CD14-positive monocyte (primary cell): ENCODE data around the gene MORN2. TPM values are rescaled to one million over a fixed set of nuclear protein-coding genes. Genes with fewer than 3 reads are reported as not detected.

Source experiments
- DNase-seq, 3 donors: peaks; one replicate each; pipeline ENCODE4 v3.0.0-alpha.2; 2011 to 2022
- H2AFZ ChIP-seq: 2 replicates; pipeline ENCODE4 v1.6.0; 2012; ENCODE audit warnings: mild to moderate bottlenecking, low read depth, low read length, inconsistent platforms; ENCODE audit not compliant: insufficient read depth, poor library complexity, severe bottlenecking
- H3K27ac ChIP-seq, 2 donors: 1 replicate in 1 of 2; 2 replicates in 1 of 2; pipeline ENCODE4 v1.5.1; 2012 to 2013; ENCODE audit warnings: low read length in 2 of 2, control low read depth in 1 of 2, inconsistent platforms in 1 of 2, low read depth in 1 of 2, mild to moderate bottlenecking in 1 of 2
- H3K27me3 ChIP-seq, 2 donors: one replicate each; pipeline versions ENCODE4 v1.6.0 to v1.6.1; 2011 to 2013; ENCODE audit warnings: low read length in 2 of 2; ENCODE audit not compliant: control insufficient read depth in 2 of 2, insufficient read depth in 2 of 2
- H3K36me3 ChIP-seq, 2 donors: replicated peaks in 1 of 2; 1 replicate in 1 of 2; 2 replicates in 1 of 2; pipeline versions ENCODE4 v1.5.1 to v1.6.1; 2012 to 2013; ENCODE audit warnings: low read length in 2 of 2, control low read depth in 1 of 2, inconsistent platforms in 1 of 2, mild to moderate bottlenecking in 1 of 2; ENCODE audit not compliant: insufficient read depth in 2 of 2, control insufficient read depth in 1 of 2
- H3K4me1 ChIP-seq, 2 donors: 1 replicate in 1 of 2; 2 replicates in 1 of 2; pipeline versions ENCODE4 v1.5.1 to v1.6.1; 2012 to 2013; ENCODE audit warnings: low read length in 2 of 2, control low read depth in 1 of 2, inconsistent platforms in 1 of 2, mild to moderate bottlenecking in 1 of 2, moderate library complexity in 1 of 2; ENCODE audit not compliant: insufficient read depth in 2 of 2, control insufficient read depth in 1 of 2
- H3K4me2 ChIP-seq: replicated peaks from 2 replicates; pipeline ENCODE3; 2012; ENCODE audit warnings: low read length, moderate library complexity, mild to moderate bottlenecking; ENCODE audit not compliant: poor library complexity, severe bottlenecking; ENCODE audit errors: extremely low read depth
- H3K4me3 ChIP-seq, 3 experiments: fragments of 200-600 bp in 1 of 3; sonication (generic) in 1 of 3; replicated peaks in 1 of 3; 1 replicate in 2 of 3; 2 replicates in 1 of 3; pipeline ENCODE4 v1.5.1; 2011 to 2013; ENCODE audit warnings: low read length in 3 of 3, mild to moderate bottlenecking in 3 of 3, control low read depth in 2 of 3, low read depth in 2 of 3, inconsistent platforms in 1 of 3, moderate library complexity in 1 of 3
- H3K79me2 ChIP-seq: 2 replicates; pipeline ENCODE4 v1.6.0; 2012; ENCODE audit warnings: mild to moderate bottlenecking, control low read depth, inconsistent platforms, low read length, moderate library complexity; ENCODE audit not compliant: insufficient read depth
- H3K9ac ChIP-seq: 2 replicates; pipeline ENCODE4 v1.6.0; 2017; ENCODE audit warnings: low read length, mild to moderate bottlenecking; ENCODE audit not compliant: insufficient read depth, poor library complexity, severe bottlenecking
- H3K9me3 ChIP-seq, 2 donors: replicated peaks in 1 of 2; 1 replicate in 1 of 2; 2 replicates in 1 of 2; pipeline versions ENCODE4 v1.5.1 to v1.6.1; 2012 to 2013; ENCODE audit warnings: low read length in 2 of 2, control low read depth in 1 of 2; ENCODE audit not compliant: control insufficient read depth in 1 of 2, insufficient read depth in 1 of 2
- H4K20me1 ChIP-seq: 2 replicates; pipeline ENCODE4 v1.6.0; 2012; ENCODE audit warnings: mild to moderate bottlenecking, low read length, control low read depth, moderate library complexity; ENCODE audit not compliant: insufficient read depth
- H3K27ac Mint-ChIP-seq, 7 donors: one replicate each; pipeline ENCODE4 v1.8.0; 2020; ENCODE audit warnings: mild to moderate bottlenecking in 7 of 7, mixed read lengths in 7 of 7, moderate library complexity in 6 of 7, inconsistent platforms in 2 of 7
- H3K27me3 Mint-ChIP-seq, 3 donors: one replicate each; pipeline ENCODE4 v1.8.0; 2021 to 2022; ENCODE audit warnings: low read depth in 3 of 3, mild to moderate bottlenecking in 3 of 3, mixed read lengths in 3 of 3, moderate library complexity in 3 of 3, inconsistent platforms in 1 of 3
- H3K36me3 Mint-ChIP-seq, 2 donors: one replicate each; pipeline ENCODE4 v1.8.0; 2020; ENCODE audit warnings: mixed read lengths in 2 of 2, inconsistent platforms in 1 of 2, mild to moderate bottlenecking in 1 of 2
- H3K4me1 Mint-ChIP-seq: one replicate; pipeline ENCODE4 v1.8.0; 2020; ENCODE audit warnings: mild to moderate bottlenecking, mixed read lengths
- H3K4me3 Mint-ChIP-seq, 2 donors: one replicate each; pipeline ENCODE4 v1.8.0; 2020; ENCODE audit warnings: mild to moderate bottlenecking in 2 of 2, mixed read lengths in 2 of 2, moderate library complexity in 1 of 2
- H3K9me3 Mint-ChIP-seq, 7 donors: one replicate each; pipeline ENCODE4 v1.8.0; 2020 to 2022; ENCODE audit warnings: mixed read lengths in 7 of 7, mild to moderate bottlenecking in 6 of 7, moderate library complexity in 6 of 7, inconsistent platforms in 2 of 7
- CTCF ChIP-seq: fragments of 200-600 bp; IDR thresholded peaks from one replicate; pipeline ENCODE4 v1.8.0; 2022; ENCODE audit warnings: antibody characterized with exemption, mild to moderate bottlenecking
- WGBS: methylation state at CpG from one replicate; pipeline ENCODE4 v1.1.5; 2013; ENCODE audit warnings: missing lambda C conversion rate; ENCODE audit not compliant: insufficient coverage; 5-methylcytosine and 5-hydroxymethylcytosine counted together
- intact Hi-C, 2 donors: fragments of 100-400 bp; cut with micrococcal nuclease; formaldehyde crosslinking; loops; one replicate each; pipeline versions ENCODE4 v1.15.0 to v1.15.1; 2023
- polyA plus RNA-seq, 3 donors: library from polyadenylated mRNA; depleted of rRNA in 1 of 3; unstranded in 2 of 3; stranded (reverse) in 1 of 3; fragments of 300-500 nt in 2 of 3; fragments of >200 nt in 1 of 3; fragmentation: Illumina TruSeq in 2 of 3; gene quantifications; 1 replicate in 2 of 3; 2 replicates in 1 of 3; pipeline ENCODE4 v1.2.3, GENCODE V29; 2012 to 2021

Gene MORN2
- polyA plus RNA-seq, 3 donors = 5.8 to 25.8 (median 24.0) TPM

- Histone ChIP-seq H3K27ac (no peak overlapping the region), H3K9me3 (no peaks in the 10 kb centered on the region), H3K27me3 (no peaks in the 10 kb centered on the region), H3K9ac (no peak overlapping the region), H3K4me1 (peaks cover 0 to 2% of the 10 kb centered on the region in 2 donors), H2AFZ (peak overlapping the region; percentile 37), H3K4me2 (no peak overlapping the region), H4K20me1 (no peaks in the 10 kb centered on the region), H3K36me3 (no peaks in the 10 kb centered on the region), H3K79me2 (no peaks in the 10 kb centered on the region), H3K4me3 (no peak overlapping the region)
- 60% methylated on average over 1 of the region's 1 CpG for WGBS
- H3K27ac Mint-ChIP-seq = no peak overlapping the region
- intact Hi-C loops = no loop called here
- no peaks in the 10 kb centered on the region for H3K36me3 Mint-ChIP-seq
- peaks cover 6% of the 10 kb centered on the region for H3K4me1 Mint-ChIP-seq
- H3K27me3 Mint-ChIP-seq = peaks cover 0 to 1% (median 0%) of the 10 kb centered on the region in 3 donors
- no peaks in the 10 kb centered on the region for H3K9me3 Mint-ChIP-seq
- no peak for DNase-seq
- no peak for TF ChIP-seq CTCF
- no peak overlapping the region for H3K4me3 Mint-ChIP-seq
These were observed 31.5 kb downstream of the MORN2 start for GRCh38 chr2:38907242-38907641.

- H3K79me2 ChIP-seq = no peaks in the 10 kb centered on the region
- Mint-ChIP-seq H3K4me1 (peaks cover 6% of the 10 kb centered on the region), H3K9me3 (no peaks in the 10 kb centered on the region), H3K27ac (no peak overlapping the region), H3K27me3 (peaks cover 0 to 1% (median 0%) of the 10 kb centered on the region in 3 donors), H3K4me3 (no peak overlapping the region), H3K36me3 (no peaks in the 10 kb centered on the region)
- H3K9ac ChIP-seq = no peak overlapping the region
- TF ChIP-seq CTCF = no peak
- H3K27ac ChIP-seq = no peak overlapping the region
- peaks cover 0 to 2% of the 10 kb centered on the region in 2 donors for H3K4me1 ChIP-seq
- H2AFZ ChIP-seq = peak overlapping the region; percentile 37
- WGBS = no CpG with 5 or more reads among the region's 2 CpGs
- H3K9me3 ChIP-seq = no peaks in the 10 kb centered on the region
- H3K4me2 ChIP-seq = no peak overlapping the region
- DNase-seq = no peak
- intact Hi-C loops = no loop called here
- no peaks in the 10 kb centered on the region for H3K27me3 ChIP-seq
- H3K36me3 ChIP-seq = no peaks in the 10 kb centered on the region
- no peaks in the 10 kb centered on the region for H4K20me1 ChIP-seq
- H3K4me3 ChIP-seq = no peak overlapping the region
These were observed 32.2 kb downstream of the MORN2 start for GRCh38 chr2:38907743-38908562.
